ENCODE measurements around the gene CHDH. TPM values are rescaled to one million over a fixed set of nuclear protein-coding genes. Genes with fewer than 3 reads are reported as not detected.

CHDH gene
- total and polyA plus RNA-seq, 2 experiments from 2014 or later: 2.3 to 6.6 TPM

DNA sequence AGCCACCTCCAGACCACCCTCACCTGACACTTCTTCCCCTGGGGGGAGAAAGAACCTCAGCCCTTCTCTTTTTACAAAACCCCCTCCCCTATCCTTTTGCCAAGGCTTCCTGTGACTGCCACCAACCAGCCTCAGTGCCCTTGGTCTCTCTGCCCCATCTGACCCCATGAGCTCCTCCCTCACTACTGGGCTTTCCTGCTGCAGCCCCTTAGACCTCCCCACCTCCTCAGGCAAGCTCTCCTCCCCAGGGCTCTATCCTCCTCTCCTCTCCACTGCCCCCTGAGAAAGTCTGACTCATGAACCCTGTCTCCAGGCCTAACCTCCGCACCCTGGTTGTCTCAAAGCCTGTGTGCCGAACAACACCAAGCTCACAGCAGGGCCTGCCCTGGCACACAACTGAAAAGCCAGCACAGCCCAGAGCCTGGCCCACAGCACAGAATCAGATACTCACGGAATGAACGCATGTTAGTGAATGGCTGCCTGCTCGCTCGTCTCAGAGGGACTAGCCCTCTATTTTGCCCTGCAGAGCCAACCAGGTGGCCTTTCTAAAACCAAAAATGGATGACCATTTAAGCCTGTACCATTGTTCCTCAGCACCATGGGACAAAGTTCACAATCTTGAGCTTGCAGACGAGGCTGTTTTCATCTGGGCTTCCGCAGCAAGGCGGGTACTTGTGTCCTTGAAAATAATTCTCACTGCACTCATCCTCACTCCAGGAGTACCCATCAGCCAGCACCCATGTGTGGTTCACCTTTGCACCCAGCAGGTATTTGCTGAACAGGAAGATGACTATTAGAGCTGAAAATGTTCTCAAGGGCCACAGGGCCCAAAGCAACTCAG lies 1.7 kb downstream of the CHDH start:
- Histone ChIP-seq H3K9me2 (ENCODE audit: insufficient read depth) (no peaks in the 10 kb centered on the region), H3K4me3 (no peak overlapping the region), H3F3A (replicated peaks; ENCODE audit: low read depth) (0 out of 2 replicates have a peak, but pooled peaks cover 5% of the 10 kb centered on the region), H3K27ac (ENCODE audit: low read depth) (no peak overlapping the region), H4K20me1 (replicated peaks; ENCODE audit: insufficient read depth) (no peaks in the 10 kb centered on the region), H3K27me3 (ENCODE audit: insufficient read depth) (peaks cover 20% of the 10 kb centered on the region), H3K79me2 (replicated peaks; ENCODE audit: insufficient read depth) (peaks cover 7% of the 10 kb centered on the region; the same call in 1 of the 2 replicates), H3K4me1 (ENCODE audit: insufficient read depth) (peaks cover 15% of the 10 kb centered on the region), H3K36me3 (ENCODE audit: insufficient read depth) (no peaks in the 10 kb centered on the region), H2AFZ (no peak overlapping the region), H3K4me2 (peak overlapping the region; percentile 80; the same call in 1 of the 2 replicates)
- H3K9me3 Mint-ChIP-seq: no peaks in the 10 kb centered on the region
- no peak overlapping the region for H3K27ac Mint-ChIP-seq
- peaks cover 23% of the 10 kb centered on the region for H3K27me3 Mint-ChIP-seq (ENCODE audit: insufficient read depth, low read depth, poor library complexity)
- H3K4me3 Mint-ChIP-seq: peak overlapping the region; percentile 79
- ATAC-seq (no peak), DNase-seq (ENCODE audit: low spot score) (no peak)
- peaks cover 31% of the 10 kb centered on the region for H3K4me1 Mint-ChIP-seq
- TF ChIP-seq CREB1 (CRISPR knock-in tag; IDR thresholded peaks at IDR 0.05; ENCODE audit: low read depth): no peak
- TF ChIP-seq, protein P1, sequence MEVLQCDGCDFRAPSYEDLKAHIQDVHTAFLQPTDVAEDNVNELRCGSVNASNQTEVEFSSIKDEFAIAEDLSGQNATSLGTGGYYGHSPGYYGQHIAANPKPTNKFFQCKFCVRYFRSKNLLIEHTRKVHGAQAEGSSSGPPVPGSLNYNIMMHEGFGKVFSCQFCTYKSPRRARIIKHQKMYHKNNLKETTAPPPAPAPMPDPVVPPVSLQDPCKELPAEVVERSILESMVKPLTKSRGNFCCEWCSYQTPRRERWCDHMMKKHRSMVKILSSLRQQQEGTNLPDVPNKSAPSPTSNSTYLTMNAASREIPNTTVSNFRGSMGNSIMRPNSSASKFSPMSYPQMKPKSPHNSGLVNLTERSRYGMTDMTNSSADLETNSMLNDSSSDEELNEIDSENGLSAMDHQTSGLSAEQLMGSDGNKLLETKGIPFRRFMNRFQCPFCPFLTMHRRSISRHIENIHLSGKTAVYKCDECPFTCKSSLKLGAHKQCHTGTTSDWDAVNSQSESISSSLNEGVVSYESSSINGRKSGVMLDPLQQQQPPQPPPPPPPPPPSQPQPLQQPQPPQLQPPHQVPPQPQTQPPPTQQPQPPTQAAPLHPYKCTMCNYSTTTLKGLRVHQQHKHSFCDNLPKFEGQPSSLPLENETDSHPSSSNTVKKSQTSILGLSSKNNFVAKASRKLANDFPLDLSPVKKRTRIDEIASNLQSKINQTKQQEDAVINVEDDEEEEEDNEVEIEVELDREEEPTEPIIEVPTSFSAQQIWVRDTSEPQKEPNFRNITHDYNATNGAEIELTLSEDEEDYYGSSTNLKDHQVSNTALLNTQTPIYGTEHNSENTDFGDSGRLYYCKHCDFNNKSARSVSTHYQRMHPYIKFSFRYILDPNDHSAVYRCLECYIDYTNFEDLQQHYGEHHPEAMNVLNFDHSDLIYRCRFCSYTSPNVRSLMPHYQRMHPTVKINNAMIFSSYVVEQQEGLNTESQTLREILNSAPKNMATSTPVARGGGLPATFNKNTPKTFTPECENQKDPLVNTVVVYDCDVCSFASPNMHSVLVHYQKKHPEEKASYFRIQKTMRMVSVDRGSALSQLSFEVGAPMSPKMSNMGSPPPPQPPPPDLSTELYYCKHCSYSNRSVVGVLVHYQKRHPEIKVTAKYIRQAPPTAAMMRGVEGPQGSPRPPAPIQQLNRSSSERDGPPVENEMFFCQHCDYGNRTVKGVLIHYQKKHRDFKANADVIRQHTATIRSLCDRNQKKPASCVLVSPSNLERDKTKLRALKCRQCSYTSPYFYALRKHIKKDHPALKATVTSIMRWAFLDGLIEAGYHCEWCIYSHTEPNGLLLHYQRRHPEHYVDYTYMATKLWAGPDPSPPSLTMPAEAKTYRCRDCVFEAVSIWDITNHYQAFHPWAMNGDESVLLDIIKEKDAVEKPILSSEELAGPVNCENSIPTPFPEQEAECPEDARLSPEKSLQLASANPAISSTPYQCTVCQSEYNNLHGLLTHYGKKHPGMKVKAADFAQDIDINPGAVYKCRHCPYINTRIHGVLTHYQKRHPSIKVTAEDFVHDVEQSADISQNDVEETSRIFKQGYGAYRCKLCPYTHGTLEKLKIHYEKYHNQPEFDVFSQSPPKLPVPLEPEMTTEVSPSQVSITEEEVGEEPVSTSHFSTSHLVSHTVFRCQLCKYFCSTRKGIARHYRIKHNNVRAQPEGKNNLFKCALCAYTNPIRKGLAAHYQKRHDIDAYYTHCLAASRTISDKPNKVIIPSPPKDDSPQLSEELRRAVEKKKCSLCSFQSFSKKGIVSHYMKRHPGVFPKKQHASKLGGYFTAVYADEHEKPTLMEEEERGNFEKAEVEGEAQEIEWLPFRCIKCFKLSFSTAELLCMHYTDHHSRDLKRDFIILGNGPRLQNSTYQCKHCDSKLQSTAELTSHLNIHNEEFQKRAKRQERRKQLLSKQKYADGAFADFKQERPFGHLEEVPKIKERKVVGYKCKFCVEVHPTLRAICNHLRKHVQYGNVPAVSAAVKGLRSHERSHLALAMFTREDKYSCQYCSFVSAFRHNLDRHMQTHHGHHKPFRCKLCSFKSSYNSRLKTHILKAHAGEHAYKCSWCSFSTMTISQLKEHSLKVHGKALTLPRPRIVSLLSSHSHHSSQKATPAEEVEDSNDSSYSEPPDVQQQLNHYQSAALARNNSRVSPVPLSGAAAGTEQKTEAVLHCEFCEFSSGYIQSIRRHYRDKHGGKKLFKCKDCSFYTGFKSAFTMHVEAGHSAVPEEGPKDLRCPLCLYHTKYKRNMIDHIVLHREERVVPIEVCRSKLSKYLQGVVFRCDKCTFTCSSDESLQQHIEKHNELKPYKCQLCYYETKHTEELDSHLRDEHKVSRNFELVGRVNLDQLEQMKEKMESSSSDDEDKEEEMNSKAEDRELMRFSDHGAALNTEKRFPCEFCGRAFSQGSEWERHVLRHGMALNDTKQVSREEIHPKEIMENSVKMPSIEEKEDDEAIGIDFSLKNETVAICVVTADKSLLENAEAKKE (CRISPR knock-in tag; IDR thresholded peaks at IDR 0.05): no peak
- TF ChIP-seq, protein P2, sequence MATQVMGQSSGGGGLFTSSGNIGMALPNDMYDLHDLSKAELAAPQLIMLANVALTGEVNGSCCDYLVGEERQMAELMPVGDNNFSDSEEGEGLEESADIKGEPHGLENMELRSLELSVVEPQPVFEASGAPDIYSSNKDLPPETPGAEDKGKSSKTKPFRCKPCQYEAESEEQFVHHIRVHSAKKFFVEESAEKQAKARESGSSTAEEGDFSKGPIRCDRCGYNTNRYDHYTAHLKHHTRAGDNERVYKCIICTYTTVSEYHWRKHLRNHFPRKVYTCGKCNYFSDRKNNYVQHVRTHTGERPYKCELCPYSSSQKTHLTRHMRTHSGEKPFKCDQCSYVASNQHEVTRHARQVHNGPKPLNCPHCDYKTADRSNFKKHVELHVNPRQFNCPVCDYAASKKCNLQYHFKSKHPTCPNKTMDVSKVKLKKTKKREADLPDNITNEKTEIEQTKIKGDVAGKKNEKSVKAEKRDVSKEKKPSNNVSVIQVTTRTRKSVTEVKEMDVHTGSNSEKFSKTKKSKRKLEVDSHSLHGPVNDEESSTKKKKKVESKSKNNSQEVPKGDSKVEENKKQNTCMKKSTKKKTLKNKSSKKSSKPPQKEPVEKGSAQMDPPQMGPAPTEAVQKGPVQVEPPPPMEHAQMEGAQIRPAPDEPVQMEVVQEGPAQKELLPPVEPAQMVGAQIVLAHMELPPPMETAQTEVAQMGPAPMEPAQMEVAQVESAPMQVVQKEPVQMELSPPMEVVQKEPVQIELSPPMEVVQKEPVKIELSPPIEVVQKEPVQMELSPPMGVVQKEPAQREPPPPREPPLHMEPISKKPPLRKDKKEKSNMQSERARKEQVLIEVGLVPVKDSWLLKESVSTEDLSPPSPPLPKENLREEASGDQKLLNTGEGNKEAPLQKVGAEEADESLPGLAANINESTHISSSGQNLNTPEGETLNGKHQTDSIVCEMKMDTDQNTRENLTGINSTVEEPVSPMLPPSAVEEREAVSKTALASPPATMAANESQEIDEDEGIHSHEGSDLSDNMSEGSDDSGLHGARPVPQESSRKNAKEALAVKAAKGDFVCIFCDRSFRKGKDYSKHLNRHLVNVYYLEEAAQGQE (IDR thresholded peaks at IDR 0.05; ENCODE audit: unreplicated experiment): no peak
- no peak for TF ChIP-seq ZNF114 (CRISPR knock-in tag; IDR thresholded peaks at IDR 0.05)
- TF ChIP-seq ZNF331 (CRISPR knock-in tag; IDR thresholded peaks at IDR 0.05; ENCODE audit: low read depth): no peak
- TF ChIP-seq NANOG (IDR thresholded peaks at IDR 0.05; ENCODE audit: borderline replicate concordance): no peak
- no peaks in the 10 kb centered on the region; the same call in 2 of the 3 replicates for H3K36me3 Mint-ChIP-seq (ENCODE audit: low read depth)
